HG03439 (cell line): ENCODE results near the gene RAB29.

Experiments used
- ATAC-seq: cut with Tn5 transposase; IDR thresholded peaks from one replicate; pipeline ENCODE4 v1.9.1; 2021; ENCODE audit warnings: mild to moderate bottlenecking, moderate library complexity; ENCODE audit not compliant: unreplicated experiment

The RAB29 gene

DNA sequence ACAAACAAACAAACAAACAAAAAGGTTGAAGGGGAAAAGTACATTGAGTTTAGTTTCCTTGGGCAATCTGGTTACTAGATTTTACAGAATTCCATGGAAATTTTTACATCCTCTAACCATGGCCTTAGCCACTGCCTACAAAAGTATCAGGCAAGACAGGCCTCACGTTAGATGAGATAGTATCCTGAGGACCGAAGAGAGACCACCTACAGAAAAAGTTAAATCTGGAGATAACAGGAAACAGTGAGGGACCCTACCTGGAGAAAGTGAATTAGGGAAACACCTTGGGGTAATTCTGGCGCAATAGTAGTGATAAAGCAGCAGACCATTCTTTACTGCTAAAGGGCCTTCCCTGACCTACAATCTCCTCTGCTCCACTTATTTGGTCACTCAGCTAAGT lies 8.7 kb downstream of the RAB29 start:
- no peak for ATAC-seq

DNA sequence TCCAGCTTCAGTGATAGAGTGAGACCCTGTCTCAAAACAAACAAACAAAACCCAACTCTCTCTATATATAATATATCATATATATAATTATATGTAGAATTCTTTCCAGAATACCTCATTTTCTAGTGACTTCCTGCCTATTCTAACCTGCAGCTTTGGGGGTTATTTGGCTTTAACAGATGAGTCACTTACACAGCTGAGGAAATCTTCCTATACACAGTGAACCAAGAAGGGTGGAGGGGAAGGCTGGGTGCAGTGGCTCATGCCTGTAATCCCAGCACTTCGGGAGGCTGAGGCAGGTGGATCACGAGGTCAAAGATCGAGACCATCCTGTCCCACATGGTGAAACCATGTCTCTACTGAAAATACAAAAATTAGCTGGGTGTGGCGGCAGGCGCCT lies 9.2 kb downstream of the RAB29 start:
- no peak for ATAC-seq

DNA sequence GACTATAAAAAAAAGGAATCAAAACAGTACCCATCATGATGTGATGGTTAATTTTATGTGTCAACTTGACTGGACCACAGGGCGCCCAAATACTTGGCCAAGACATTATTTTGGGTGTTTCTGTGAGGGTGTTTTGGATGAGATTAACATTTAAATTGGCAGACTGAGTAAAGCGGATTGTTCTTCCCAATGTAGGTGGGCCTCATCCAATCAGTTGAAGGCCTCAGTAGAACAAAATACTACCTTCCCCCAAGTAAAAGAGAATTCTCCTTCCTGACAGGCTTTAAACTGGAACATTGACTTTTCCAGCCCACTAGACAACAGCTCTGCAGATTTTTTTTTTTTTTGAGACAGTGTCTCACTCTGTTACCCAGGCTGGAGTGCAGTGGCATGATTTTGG lies 10.7 kb downstream of the RAB29 start:
- ATAC-seq, result no peak

DNA sequence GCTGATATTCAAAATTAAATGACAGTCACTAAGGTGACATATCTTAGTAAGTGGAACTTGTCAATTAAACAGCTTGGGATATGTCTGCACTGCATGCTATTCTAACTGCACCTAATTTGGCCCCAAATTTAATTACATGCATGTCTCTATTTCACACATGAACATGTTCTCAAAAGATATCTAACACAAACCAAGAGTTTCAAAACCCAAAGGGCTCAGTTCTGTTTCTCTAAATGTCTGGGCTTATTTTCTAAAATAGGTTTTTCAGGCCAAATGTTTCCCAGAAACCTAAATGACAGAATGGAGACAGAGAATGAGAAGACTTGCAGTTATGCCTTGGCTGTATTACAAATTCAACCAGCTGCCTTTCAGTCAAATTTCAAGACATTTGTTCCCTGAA lies 11.3 kb downstream of the RAB29 start:
- ATAC-seq, result no peak

DNA sequence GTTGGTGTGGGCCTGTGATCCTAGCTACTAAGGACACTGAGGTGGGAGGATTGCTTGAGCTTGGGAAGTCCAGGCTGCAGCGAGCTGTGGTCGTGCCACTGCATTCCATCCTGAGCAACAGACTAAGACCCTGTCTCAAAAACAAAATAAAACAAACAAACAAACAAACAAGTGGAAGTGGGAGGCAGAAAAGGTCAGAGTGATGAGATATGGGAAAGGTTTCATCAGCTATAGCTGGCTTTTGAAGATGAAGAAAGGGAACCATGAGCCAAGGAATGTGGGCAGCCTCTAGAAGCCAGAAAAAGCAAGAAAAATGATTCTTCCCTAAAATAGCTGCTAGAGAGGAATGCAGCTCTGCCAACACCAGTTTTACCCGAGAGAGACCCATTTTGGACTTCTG lies 14.7 kb downstream of the RAB29 start:
- no peak for ATAC-seq

DNA sequence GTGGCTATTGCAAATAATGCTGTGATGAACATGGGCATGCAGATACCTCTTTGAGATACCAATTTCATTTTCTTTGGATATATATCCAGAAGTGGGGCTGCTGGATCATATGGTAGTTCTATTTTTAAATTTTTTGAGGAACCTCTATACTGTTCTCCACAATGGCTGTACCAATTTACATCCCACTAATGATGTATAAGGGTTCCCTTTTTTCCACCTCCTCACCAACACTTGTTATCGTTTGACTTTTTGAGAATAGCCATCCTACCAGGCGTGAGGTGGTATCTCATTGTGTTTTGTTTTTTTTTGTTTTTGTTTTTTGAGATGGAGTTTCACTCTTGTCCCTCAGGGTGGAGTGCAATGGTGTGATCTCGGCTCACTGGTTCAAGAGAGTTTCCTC lies 18.7 kb downstream of the RAB29 start:
- ATAC-seq, result no peak

DNA sequence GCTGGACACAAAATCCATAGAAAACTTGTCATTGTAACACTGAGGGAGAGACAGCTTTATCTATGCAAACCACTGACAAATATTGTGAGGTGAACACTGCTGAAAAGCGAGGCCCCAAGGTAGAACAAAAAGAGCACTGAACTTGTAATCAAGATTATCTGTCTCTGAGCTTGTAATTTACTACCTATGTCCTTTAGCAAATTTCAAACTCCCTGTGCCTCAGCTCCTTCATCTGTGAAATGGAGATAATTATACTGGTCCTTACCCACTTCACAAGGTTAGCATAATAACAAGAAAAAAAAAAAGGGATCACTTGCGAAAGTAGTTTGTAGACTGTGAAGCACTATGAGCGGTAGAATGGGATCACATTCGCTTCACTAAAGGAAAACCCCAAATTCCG lies 20.4 kb downstream of the RAB29 start:
- ATAC-seq, result no peak

DNA sequence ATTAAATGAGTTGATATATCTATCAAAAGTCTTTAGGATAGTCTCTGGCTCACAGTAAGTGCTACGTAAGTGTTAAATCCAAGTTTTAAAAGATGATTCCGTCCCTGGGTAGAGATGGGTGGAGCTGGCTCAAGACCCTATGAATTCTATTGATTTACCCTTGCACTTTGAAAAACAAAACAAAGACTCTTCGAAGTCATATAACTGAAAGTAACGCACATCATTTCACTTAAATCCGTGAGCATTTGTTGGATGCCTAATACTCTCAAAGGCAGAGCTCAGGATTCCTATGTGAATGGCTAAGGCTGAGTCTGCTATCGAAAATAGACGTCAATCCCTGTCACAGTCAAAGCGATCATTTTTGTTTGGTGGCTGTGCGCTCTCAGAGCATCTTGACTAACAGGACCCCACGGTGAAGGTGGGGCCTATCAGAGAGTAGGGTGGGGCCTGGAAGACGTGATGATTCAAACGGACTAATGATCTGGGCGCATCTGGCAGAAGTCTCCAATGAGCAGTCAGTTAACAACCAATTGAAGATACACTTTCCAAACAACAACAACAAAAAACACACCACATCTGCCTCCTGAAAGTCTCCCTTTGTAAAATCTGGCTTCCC lies 24.1 kb downstream of the RAB29 start:
- no peak for ATAC-seq

DNA sequence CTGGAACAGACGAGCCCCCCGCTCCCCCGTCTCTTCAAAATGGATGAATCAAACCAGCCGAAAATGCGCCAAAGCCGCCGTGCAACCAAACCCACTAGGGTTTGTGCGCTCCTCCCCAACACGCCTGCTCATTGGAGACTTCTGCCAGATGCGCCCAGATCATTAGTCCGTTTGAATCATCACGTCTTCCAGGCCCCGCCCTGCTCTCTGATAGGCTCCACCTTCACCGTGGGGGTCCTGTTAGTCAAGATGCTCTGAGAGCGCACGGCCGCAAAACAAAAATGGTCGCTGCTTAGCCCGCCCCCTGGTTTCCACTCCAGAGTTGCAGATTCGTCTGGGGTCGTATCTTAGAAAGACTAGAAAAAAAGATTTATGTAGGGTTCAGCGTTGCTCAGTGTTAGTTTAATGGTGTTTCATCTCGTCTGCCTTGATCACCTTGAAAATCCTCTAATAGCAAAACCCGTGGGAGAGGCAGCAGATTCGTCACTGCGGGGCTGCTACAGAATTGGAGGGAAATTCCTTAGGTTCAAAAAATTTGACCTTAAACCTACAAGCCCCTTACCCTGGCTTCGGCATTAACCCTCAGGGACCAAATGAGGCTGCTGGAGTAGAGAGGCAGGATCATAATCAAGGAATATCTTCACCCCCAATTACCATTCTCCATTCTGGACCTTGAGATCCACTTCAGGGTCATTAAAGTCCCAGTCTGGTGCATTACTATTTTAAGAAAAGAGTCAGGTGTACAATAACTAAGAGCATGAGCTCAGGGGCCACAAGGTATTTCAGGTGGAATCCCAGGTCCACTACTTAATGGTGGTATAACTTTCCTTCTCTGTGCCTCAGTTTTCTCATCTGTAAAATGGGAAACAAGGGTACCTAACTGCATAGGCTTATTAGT lies 24.9 kb downstream of the RAB29 start, which contains the start of gene NUCKS1:
Gene NUCKS1, minus strand, starts transcription at position 45 of the 898 bp plus-strand sequence. CDS start 209 bp downstream, outside the sequence.
- ATAC-seq, result peak; percentile 76

DNA sequence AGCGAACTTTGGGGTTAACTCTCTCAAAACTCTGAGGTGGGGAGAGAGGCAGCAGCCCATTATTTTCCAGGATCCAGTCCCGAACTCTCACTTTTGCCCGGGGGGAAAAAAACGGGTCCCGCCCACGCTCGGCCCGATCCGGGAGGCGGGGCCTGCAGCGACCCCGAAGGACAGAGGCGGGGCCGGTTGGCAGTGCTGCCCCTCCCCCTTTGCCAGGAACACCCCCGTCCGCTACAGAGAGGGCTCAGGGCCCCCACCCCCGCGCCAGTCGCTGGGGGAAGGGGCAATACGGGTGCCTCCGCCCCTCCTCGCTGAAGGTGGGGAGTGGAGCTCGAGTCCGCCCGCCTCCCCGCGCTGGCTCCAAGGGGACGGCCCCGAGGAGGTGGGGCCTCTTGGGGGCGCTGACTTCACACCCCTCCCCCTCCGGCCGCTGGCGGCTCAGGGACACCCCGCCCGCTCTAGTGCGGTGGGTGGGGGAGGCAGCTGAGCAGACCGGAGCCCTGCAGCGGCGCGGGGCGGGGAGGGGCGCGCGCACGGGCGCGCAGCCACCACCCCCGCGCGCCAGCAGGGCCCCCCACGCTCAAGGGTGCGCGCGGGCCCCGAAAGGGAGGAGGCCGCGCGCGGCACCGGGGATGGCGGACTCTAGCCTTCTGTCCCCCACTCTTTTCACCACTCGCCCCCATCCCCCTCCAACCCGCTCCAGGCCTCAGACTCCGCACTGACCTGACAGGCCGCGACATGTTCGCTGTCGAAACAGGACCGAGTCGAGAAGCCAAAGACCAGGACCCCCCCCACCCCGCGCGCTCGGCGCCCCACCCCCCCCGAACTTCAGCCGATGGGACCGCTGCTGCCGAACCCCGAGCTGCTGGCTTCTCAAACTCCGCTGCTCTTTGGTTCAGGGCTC lies 25.8 kb downstream of the RAB29 start:
- peak; percentile 72 for ATAC-seq

DNA sequence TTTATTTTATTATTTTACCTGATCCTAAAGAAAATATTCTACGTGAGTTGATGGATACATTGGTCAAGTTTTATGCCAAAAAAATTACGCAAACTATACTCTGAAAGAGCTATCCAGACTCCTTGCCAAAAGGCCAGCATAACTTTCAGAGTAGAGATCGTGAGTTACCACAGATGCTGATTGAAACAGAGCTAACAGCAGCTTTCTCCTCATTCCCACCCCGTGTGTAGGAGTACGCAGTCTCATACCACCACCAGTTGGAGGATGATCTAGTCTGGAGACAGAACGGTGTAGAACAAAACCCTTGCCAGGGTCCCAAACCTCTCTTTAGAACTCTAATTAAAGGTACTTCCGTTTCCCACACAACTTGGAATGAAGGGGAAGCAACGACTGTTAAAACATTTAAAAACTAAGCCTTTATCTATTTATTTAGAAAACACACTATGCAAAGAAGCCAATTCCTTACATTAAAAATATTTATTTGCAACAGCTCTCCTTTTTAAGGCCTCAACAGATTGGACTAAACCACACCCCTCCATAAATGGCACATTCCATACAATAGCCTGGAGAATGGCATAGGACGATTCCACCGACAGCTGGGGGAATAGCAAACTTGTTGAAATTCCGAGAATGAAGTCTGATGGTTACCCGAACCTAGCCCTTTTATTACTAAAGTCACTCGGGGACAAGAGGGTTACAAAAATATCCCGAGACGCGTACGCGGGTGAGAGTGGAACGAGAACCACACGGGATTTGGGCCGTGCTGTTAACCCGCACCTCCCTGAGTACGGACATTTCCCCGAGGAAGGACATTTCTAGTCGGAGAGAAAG lies 26.7 kb downstream of the RAB29 start:
- ATAC-seq, result peak; percentile 6

DNA sequence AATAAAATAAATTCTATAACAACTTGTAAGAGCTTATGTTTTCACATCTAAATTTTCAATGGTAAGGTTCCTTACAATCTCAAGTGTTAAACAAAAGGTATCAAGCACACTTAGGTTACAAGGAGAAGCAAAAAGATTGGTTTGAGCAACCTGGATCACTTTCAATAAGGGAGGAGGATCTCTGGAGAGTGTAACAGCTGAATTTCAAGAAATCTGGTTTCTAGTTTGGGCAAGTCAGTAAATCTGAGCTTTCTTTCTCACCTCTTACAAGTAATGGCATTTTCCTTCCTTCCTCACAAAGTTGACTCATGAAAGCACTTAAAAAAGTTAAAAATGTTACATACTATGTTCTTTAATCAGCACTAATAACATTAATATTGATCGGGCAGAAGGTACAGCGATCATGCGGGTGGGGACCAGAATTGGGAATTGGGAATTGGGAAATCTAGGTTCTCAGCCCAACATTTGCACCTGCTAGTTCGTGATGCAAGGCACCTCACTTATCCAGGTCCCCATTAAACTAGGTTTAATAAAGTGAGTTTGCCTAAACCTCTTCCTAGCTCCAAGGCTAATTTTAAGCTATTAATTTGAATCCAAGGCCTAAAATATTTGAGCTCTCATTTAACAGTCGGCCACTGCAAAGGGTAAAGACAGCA lies 28.4 kb downstream of the RAB29 start:
- ATAC-seq, result no peak

DNA sequence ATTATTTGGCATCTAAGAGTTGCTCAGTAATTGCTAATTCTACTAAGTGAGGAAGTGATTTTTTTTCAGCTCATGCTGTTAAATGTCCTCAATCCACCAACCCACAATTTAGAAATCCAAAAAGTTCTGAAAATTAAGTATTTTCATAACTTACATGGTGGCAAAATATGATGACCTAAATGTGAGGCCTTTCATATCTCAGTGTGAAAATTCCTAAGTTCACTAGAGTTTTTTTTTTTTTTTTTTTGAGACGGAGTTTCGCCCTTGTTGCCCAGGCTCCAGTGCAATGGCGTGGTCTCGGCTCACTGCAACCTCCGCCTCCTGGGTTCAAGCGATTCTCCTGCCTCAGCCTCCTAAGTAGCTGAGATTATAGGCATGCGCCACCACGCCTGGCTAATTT lies 30.9 kb downstream of the RAB29 start:
- no peak for ATAC-seq

DNA sequence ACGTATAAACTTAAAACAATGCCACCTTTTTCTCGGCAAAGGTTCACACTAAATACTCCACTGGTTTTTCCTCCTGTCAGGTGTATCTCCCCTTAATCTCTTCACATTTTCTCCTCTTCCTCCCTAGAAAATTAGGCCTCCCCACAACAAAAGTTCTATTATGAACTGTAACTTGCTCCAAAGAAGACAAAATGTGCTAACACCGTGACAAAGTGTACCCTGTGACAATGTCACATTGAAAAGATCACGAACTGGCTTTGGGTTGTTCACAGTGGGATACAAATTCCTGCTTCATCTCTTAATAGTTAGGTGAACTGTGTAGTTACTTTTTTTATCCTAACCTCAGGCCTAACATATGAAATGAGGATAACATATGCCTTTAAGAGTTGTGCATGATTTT lies 31.3 kb downstream of the RAB29 start:
- ATAC-seq, result no peak

DNA sequence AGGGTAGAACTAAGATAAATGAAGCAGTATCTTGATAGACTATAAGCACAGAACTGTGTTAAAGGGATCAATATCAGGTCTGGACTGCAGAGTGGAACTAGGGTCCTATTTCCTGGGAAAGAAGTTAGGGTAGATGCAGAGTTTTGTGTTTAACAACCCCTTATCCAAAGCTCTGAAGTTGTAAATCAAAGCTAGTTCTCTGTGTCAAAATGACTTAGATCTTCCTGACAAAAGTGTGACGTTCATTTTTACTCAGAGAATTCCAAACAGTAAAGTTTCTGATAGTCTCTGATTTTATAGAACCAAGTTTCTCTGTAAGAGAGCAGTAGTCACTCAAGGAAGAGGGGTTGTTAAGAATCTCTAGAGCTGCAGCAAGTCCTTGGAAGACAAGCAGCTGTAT lies 33.6 kb downstream of the RAB29 start:
- ATAC-seq, result no peak

DNA sequence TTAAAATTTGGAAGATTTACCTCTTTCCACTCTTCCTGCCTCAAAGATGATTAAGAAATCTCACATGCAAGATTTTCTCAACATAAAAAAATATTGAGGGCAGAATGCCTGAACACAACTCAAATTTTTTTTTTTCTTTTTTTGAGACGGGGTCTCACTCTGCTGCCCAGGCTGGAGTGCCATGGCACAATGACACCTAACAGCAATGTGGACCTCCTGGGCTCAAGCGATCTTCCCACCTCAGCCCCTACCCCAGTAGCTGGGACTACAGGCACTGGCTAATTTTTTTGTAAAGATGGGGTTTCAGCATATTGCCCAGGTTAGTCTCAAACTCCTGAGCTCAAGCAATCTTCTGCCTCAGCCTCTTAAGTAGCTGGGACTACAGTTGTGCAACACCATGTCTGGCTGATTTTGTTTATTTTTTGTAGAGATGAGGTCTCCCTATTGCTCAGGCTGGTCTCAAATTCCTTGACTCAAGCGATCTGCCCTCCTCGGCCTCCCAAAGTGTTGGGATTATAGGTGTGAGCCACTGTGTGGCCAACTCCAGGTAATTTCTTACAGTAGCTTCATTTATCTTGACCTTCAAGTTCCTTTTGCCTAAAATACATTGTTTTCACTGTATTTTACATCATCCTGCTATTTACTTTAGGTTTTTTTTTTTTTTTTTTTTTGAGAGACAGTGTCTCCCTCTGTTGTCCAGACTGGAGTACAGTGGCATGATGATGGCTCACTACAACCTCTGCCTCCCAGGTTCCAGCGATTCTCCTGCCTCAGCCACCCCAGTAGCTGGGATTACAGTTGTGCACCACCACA lies 35.7 kb downstream of the RAB29 start:
- no peak for ATAC-seq

DNA sequence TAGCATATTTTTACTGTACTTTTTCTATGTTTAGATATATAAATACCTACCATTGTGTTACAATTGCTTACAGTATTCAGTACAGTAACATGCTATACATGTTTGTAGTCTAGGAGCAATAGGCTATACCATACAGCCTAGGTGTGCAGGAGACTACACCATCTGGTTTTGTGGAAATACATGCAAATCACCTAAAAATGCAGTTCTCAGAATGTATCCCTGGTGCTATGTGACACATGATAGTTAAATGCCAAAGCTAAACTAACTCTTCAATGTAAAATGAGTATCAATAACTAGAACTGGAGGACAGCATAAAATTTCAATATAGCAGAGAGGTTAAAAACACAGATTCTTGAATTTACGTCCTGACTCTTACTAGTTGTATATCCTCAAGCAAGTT lies 40.1 kb downstream of the RAB29 start:
- ATAC-seq, result no peak

DNA sequence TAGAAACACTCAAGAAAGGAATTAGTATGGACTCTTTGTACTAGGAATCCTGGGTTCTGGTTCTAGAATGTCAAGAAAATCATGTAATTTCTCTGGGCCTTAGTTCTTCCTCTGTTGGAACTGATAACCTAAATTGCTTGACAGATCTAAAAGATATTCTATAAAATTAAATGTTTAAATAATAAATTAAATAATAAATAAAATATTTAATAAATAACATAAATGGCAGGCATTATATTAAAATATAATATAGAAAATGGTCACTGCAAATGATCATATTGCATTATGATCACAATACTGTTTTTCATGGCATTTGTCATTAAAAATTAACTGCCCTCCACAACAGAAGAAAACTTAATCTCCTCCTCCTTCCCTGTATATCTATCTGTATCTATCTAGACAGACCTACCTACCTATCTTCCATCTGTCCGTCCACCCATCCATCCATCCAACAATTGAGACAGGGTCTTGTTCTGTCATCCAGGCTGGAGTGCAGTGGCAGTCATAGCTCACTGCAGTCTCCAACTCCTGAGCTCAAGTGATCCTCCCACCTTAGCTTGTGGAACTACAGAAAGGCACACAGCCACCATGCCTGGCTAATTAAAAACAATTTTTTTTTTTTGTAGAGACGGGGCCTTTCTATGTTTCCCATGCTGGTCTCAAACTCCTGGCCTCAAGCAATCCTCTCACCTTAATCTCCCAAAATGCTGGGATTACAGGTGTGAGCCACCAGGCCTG lies 41.7 kb downstream of the RAB29 start:
- ATAC-seq, result no peak
